ENCODE results near the gene USB1. TPM values are rescaled to one million over a fixed set of nuclear protein-coding genes. Genes with fewer than 3 reads are reported as not detected.

Gene USB1
- total and polyA plus RNA-seq, 2 experiments from 2014 or later = 79.6 to 118 TPM

- TF ChIP-seq EZH2phosphoT487 (IDR thresholded peaks at IDR 0.05; ENCODE audit: unreplicated experiment) (no peak), STAT1 (IDR thresholded peaks at IDR 0.05; ENCODE audit: unreplicated experiment) (no peak), ZNF331 (CRISPR knock-in tag; IDR thresholded peaks at IDR 0.05; ENCODE audit: low read depth) (no peak), REST (IDR thresholded peaks at IDR 0.05; ENCODE audit: unreplicated experiment) (no peak)
Measured at GRCh38 chr16:58049232-58050185, 48.3 kb downstream of the USB1 start (continued).

GRCh38 chr16:58051296-58051695, 50.1 kb downstream of the USB1 start:
- no peak overlapping the region for H3K27ac Mint-ChIP-seq
- H2AFZ ChIP-seq = no peak overlapping the region
- H3K4me2 ChIP-seq = no peak overlapping the region
- no peaks in the 10 kb centered on the region for H4K20me1 ChIP-seq (replicated peaks; ENCODE audit: insufficient read depth)
- peaks cover 13% of the 10 kb centered on the region for H3K27me3 Mint-ChIP-seq (ENCODE audit: insufficient read depth, low read depth, poor library complexity)
- no peaks in the 10 kb centered on the region for H3K79me2 ChIP-seq (replicated peaks; ENCODE audit: insufficient read depth)
- H3K36me3 Mint-ChIP-seq (ENCODE audit: low read depth) = no peaks in the 10 kb centered on the region
- peaks cover 9% of the 10 kb centered on the region; the same call in 2 of the 3 replicates for H3K9me3 Mint-ChIP-seq
- no peak overlapping the region for H3K4me3 ChIP-seq
- no peaks in the 10 kb centered on the region for H3K27me3 ChIP-seq (ENCODE audit: insufficient read depth)
- H3F3A ChIP-seq (replicated peaks; ENCODE audit: low read depth) = 0 out of 2 replicates have a peak, but pooled peaks cover 2% of the 10 kb centered on the region
- H3K27ac ChIP-seq (ENCODE audit: low read depth) = no peak overlapping the region
- H3K4me1 ChIP-seq (ENCODE audit: insufficient read depth) = peaks cover 15% of the 10 kb centered on the region
- DNase-seq (ENCODE audit: low spot score) (no peak), ATAC-seq (no peak)
- H3K36me3 ChIP-seq (ENCODE audit: insufficient read depth) = no peaks in the 10 kb centered on the region
- H3K9me2 ChIP-seq (ENCODE audit: insufficient read depth) = no peaks in the 10 kb centered on the region
- peaks cover 16% of the 10 kb centered on the region for H3K4me1 Mint-ChIP-seq
- H3K4me3 Mint-ChIP-seq = no peak overlapping the region
- TF ChIP-seq EZH2 (IDR thresholded peaks at IDR 0.05; ENCODE audit: low read depth, unreplicated experiment) = no peak
- no peak for TF ChIP-seq ZNF331 (CRISPR knock-in tag; IDR thresholded peaks at IDR 0.05; ENCODE audit: low read depth)
- TF ChIP-seq CREB1 (CRISPR knock-in tag; IDR thresholded peaks at IDR 0.05; ENCODE audit: low read depth) = no peak
- TF ChIP-seq EZH2phosphoT487 (IDR thresholded peaks at IDR 0.05; ENCODE audit: unreplicated experiment) = no peak
- TF ChIP-seq, protein P1, sequence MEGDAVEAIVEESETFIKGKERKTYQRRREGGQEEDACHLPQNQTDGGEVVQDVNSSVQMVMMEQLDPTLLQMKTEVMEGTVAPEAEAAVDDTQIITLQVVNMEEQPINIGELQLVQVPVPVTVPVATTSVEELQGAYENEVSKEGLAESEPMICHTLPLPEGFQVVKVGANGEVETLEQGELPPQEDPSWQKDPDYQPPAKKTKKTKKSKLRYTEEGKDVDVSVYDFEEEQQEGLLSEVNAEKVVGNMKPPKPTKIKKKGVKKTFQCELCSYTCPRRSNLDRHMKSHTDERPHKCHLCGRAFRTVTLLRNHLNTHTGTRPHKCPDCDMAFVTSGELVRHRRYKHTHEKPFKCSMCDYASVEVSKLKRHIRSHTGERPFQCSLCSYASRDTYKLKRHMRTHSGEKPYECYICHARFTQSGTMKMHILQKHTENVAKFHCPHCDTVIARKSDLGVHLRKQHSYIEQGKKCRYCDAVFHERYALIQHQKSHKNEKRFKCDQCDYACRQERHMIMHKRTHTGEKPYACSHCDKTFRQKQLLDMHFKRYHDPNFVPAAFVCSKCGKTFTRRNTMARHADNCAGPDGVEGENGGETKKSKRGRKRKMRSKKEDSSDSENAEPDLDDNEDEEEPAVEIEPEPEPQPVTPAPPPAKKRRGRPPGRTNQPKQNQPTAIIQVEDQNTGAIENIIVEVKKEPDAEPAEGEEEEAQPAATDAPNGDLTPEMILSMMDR (conservative IDR thresholded peaks at IDR 0.05; ENCODE audit: low read depth in 2 of 2) = no peak
- no peak for TF ChIP-seq NANOG (IDR thresholded peaks at IDR 0.05; ENCODE audit: borderline replicate concordance)
- TF ChIP-seq ZNF114 (CRISPR knock-in tag; IDR thresholded peaks at IDR 0.05) = no peak
- no peak for TF ChIP-seq JUNB (IDR thresholded peaks at IDR 0.05; ENCODE audit: unreplicated experiment)
- no peak for TF ChIP-seq ETS1 (IDR thresholded peaks at IDR 0.05)
- TF ChIP-seq STAT1 (IDR thresholded peaks at IDR 0.05; ENCODE audit: unreplicated experiment) = no peak

Measured in GM23338 (cell line).